ENCODE data around the gene NCBP2L.

GRCh38 chrX:107827030-107827831, 49.7 kb downstream of the NCBP2L start:
- TF ChIP-seq EZH2 (IDR thresholded peaks at IDR 0.05; ENCODE audit: borderline replicate concordance, low read length) (no peak), CTCF (IDR thresholded peaks at IDR 0.05; ENCODE audit: low read length) (no peak)

Measured in OCI-LY1 (cell line).